Aorta (tissue), 5 donors: ENCODE data around the gene NT5C1B. TPM values are rescaled to one million over a fixed set of nuclear protein-coding genes. Genes with fewer than 3 reads are reported as not detected.

Source experiments
- ATAC-seq: fragments of 200-7000 bp; cut with Tn5 transposase; one replicate; pipeline ENCODE4 v1.9.1; 2022; ENCODE audit warnings: moderate library complexity; ENCODE audit not compliant: low FRiP score
- DNase-seq, 2 donors: peaks; one replicate each; pipeline ENCODE4 v3.0.0-alpha.2; 2020
- H3K27ac ChIP-seq, 2 donors: one replicate each; pipeline ENCODE4 v1.5.1; 2013; ENCODE audit warnings: low read length in 2 of 2, mild to moderate bottlenecking in 2 of 2, moderate library complexity in 2 of 2, control low read depth in 1 of 2, inconsistent platforms in 1 of 2, low read depth in 1 of 2
- H3K27me3 ChIP-seq, 2 donors: one replicate each; pipeline ENCODE4 v1.6.1; 2013; ENCODE audit warnings: control low read depth in 1 of 2, low read length in 1 of 2, mild to moderate bottlenecking in 1 of 2, moderate library complexity in 1 of 2; ENCODE audit not compliant: insufficient read depth in 2 of 2, control insufficient read depth in 1 of 2
- H3K36me3 ChIP-seq, 2 donors: one replicate each; pipeline ENCODE4 v1.6.1; 2013; ENCODE audit warnings: control low read depth in 1 of 2, low read length in 1 of 2, mild to moderate bottlenecking in 1 of 2; ENCODE audit not compliant: insufficient read depth in 2 of 2, control insufficient read depth in 1 of 2
- H3K4me1 ChIP-seq, 2 donors: one replicate each; pipeline ENCODE4 v1.6.1; 2013; ENCODE audit warnings: low read length in 2 of 2, control low read depth in 1 of 2, mild to moderate bottlenecking in 1 of 2, moderate library complexity in 1 of 2; ENCODE audit not compliant: insufficient read depth in 2 of 2, control insufficient read depth in 1 of 2
- H3K4me3 ChIP-seq, 2 donors: one replicate each; pipeline ENCODE4 v1.5.1; 2013; ENCODE audit warnings: low read length in 2 of 2, control low read depth in 1 of 2, mild to moderate bottlenecking in 1 of 2
- H3K9me3 ChIP-seq: one replicate; pipeline ENCODE4 v1.6.1; 2013; ENCODE audit warnings: mild to moderate bottlenecking, low read length; ENCODE audit not compliant: control insufficient read depth
- WGBS, 2 donors: extraction: QIAGEN DNeasy Blood & Tissue Kit; methylation state at CpG; one replicate each; pipeline ENCODE4 v1.1.7; 2013; 5-methylcytosine and 5-hydroxymethylcytosine counted together
- intact Hi-C, 2 donors: fragments of 100-400 bp; cut with DNase I; formaldehyde crosslinking; loops; one replicate each; pipeline versions ENCODE4 v1.14.2 to v1.15.0; 2022
- polyA plus RNA-seq, 2 donors: library from polyadenylated mRNA; stranded (reverse); fragments of 200-250 nt; gene quantifications; one replicate each; pipeline ENCODE4 v1.2.3, GENCODE V29; 2013
- total RNA-seq, 2 donors: library from RNA; stranded (reverse); fragmentation: NEBNext Ultra II Directional; extraction: Animal tissue kit (Norgen Biotek cat#: 25700); gene quantifications; one replicate each; pipeline ENCODE4 v1.2.1, GENCODE V29; 2021
- donor health status: healthy with polysubstance abuse.
- donor health status: Bipolar disorder and iron deficiency.
- donor health status: DM: no; HTN: no; CAD: no.
- donor health status: DM: no; HTN: no; CAD: no.
- donor health status: DM: yes; HTN: yes; CAD: no.

NT5C1B gene
- total and polyA plus RNA-seq, 4 donors, result not detected

GRCh38 chr2:18536100-18536499, 53.3 kb downstream of the NT5C1B start:
- intact Hi-C loops, result no loop called here
- Histone ChIP-seq H3K36me3 (peaks cover 0 to 2% of the 10 kb centered on the region in 2 donors), H3K4me3 (no peak overlapping the region), H3K27ac (no peak overlapping the region), H3K4me1 (no peaks in the 10 kb centered on the region), H3K27me3 (no peaks in the 10 kb centered on the region), H3K9me3 (no peaks in the 10 kb centered on the region)
- 64 to 65% methylated on average over 7 of the region's 7 CpGs for WGBS, 2 donors
- ATAC-seq (no peak), DNase-seq (no peak)

- no peak overlapping the region for H3K27ac ChIP-seq
- H3K9me3 ChIP-seq, result no peaks in the 10 kb centered on the region
- ATAC-seq, result no peak
- no peak overlapping the region for H3K4me3 ChIP-seq
- H3K4me1 ChIP-seq, result no peaks in the 10 kb centered on the region
- no peaks in the 10 kb centered on the region for H3K27me3 ChIP-seq
- no peaks in the 10 kb centered on the region for H3K36me3 ChIP-seq
- intact Hi-C loops, result no loop called here
- DNase-seq, result no peak
- 7 to 10% methylated on average over 1 of the region's 1 CpG for WGBS, 2 donors
Measured at GRCh38 chr2:18531194-18531593, 58.2 kb downstream of the NT5C1B start.

- Histone ChIP-seq H3K9me3 (no peaks in the 10 kb centered on the region), H3K4me3 (no peak overlapping the region), H3K4me1 (no peaks in the 10 kb centered on the region), H3K27ac (no peak overlapping the region), H3K36me3 (no peaks in the 10 kb centered on the region), H3K27me3 (no peaks in the 10 kb centered on the region)
- intact Hi-C loops, result loop anchor here (10.0 kb wide), 2 partner anchors 457 to 1337 kb away; no protein-coding TSS in a partner anchor
- WGBS, 2 donors, result 75% methylated on average over 4 of the region's 4 CpGs
- DNase-seq (no peak), ATAC-seq (no peak)
Measured at GRCh38 chr2:18527822-18528221, 61.5 kb downstream of the NT5C1B start.

GRCh38 chr2:18527326-18527725, 62.0 kb downstream of the NT5C1B start:
- 68 to 88% methylated on average over 2 of the region's 2 CpGs for WGBS, 2 donors
- no peaks in the 10 kb centered on the region for H3K27me3 ChIP-seq
- DNase-seq (no peak), ATAC-seq (no peak)
- H3K27ac ChIP-seq, result no peak overlapping the region
- no peak overlapping the region for H3K4me3 ChIP-seq
- H3K9me3 ChIP-seq, result no peaks in the 10 kb centered on the region
- no peaks in the 10 kb centered on the region for H3K4me1 ChIP-seq
- no peaks in the 10 kb centered on the region for H3K36me3 ChIP-seq
- intact Hi-C loops, result loop anchor here (10.0 kb wide), 2 partner anchors 457 to 1337 kb away; no protein-coding TSS in a partner anchor

- no peak for DNase-seq
- H3K4me1 ChIP-seq, result no peaks in the 10 kb centered on the region
- WGBS, 2 donors, result 70 to 75% methylated on average over 7 of the region's 7 CpGs
- H3K27me3 ChIP-seq, result no peaks in the 10 kb centered on the region
- ATAC-seq, result no peak
- H3K27ac ChIP-seq, result no peak overlapping the region
- intact Hi-C loops, result loop anchor here (10.0 kb wide), 2 partner anchors 458 to 1338 kb away; no protein-coding TSS in a partner anchor
- H3K9me3 ChIP-seq, result no peaks in the 10 kb centered on the region
- H3K4me3 ChIP-seq, result no peak overlapping the region
- no peaks in the 10 kb centered on the region for H3K36me3 ChIP-seq
Measured at GRCh38 chr2:18526429-18526828, 62.9 kb downstream of the NT5C1B start.

GRCh38 chr2:18525852-18526251, 63.5 kb downstream of the NT5C1B start:
- H3K27me3 ChIP-seq, result no peaks in the 10 kb centered on the region
- H3K9me3 ChIP-seq, result no peaks in the 10 kb centered on the region
- DNase-seq (no peak), ATAC-seq (no peak)
- WGBS, 2 donors, result 96 to 100% methylated on average over 3 of the region's 3 CpGs
- no peak overlapping the region for H3K27ac ChIP-seq
- H3K36me3 ChIP-seq, result no peaks in the 10 kb centered on the region
- intact Hi-C loops, result loop anchor here (10.0 kb wide), 2 partner anchors 459 to 1339 kb away; no protein-coding TSS in a partner anchor
- H3K4me1 ChIP-seq, result peaks cover 0 to 1% of the 10 kb centered on the region in 2 donors
- H3K4me3 ChIP-seq, result no peak overlapping the region

GRCh38 chr2:18525236-18525635, 64.1 kb downstream of the NT5C1B start:
- Histone ChIP-seq H3K4me3 (no peak overlapping the region), H3K27ac (no peak overlapping the region), H3K36me3 (no peaks in the 10 kb centered on the region), H3K9me3 (no peaks in the 10 kb centered on the region), H3K27me3 (no peaks in the 10 kb centered on the region), H3K4me1 (peaks cover 0 to 3% of the 10 kb centered on the region in 2 donors)
- intact Hi-C loops, result loop anchor here (10.0 kb wide), 2 partner anchors 460 to 1340 kb away; no protein-coding TSS in a partner anchor
- DNase-seq (no peak), ATAC-seq (no peak)
- 97 to 98% methylated on average over 2 of the region's 2 CpGs for WGBS, 2 donors

GRCh38 chr2:18522484-18523146, 66.8 kb downstream of the NT5C1B start:
- peaks cover 0 to 6% of the 10 kb centered on the region in 2 donors for H3K4me1 ChIP-seq
- H3K27me3 ChIP-seq, result no peaks in the 10 kb centered on the region
- DNase-seq (no peak), ATAC-seq (no peak)
- no peak overlapping the region for H3K27ac ChIP-seq
- WGBS, 2 donors, result 95 to 100% methylated on average over 2 of the region's 2 CpGs
- H3K9me3 ChIP-seq, result no peaks in the 10 kb centered on the region
- intact Hi-C loops, result loop anchor here (5.0 to 10.0 kb wide), 5 partner anchors 35 to 1342 kb away; no protein-coding TSS in a partner anchor
- H3K36me3 ChIP-seq, result no peaks in the 10 kb centered on the region
- H3K4me3 ChIP-seq, result no peak overlapping the region
